HepG2 (cell line): ENCODE data around the gene RAB24. TPM values are rescaled to one million over a fixed set of nuclear protein-coding genes. Genes with fewer than 3 reads are reported as not detected.

Source experiments
- CBFB ChIP-seq: sonication (generic); formaldehyde crosslinking; IDR thresholded peaks from 2 replicates; pipeline ENCODE4 v1.4.0; 2020; ENCODE audit warnings: missing genetic modification reagents
- HHEX ChIP-seq: IDR thresholded peaks from 2 replicates; pipeline ENCODE4 v1.6.1; 2016; ENCODE audit warnings: control low read depth
- JUN ChIP-seq: sonication (generic); formaldehyde crosslinking; IDR thresholded peaks from 2 replicates; pipeline ENCODE4 v1.4.0; 2020; ENCODE audit warnings: mild to moderate bottlenecking, missing genetic modification reagents
- MXI1 ChIP-seq: IDR thresholded peaks from 3 replicates; pipeline ENCODE4 v1.6.1; 2012; ENCODE audit warnings: low read depth, low read length, inconsistent platforms, borderline replicate concordance
- NAIF1 ChIP-seq: sonication (generic); formaldehyde crosslinking; IDR thresholded peaks from 2 replicates; pipeline ENCODE4 v1.5.0; 2020; ENCODE audit warnings: mild to moderate bottlenecking, missing genetic modification reagents, borderline replicate concordance
- SCMH1 ChIP-seq: sonication (generic); formaldehyde crosslinking; IDR thresholded peaks from 2 replicates; pipeline ENCODE4 v1.9.0; 2021; ENCODE audit warnings: missing genetic modification reagents, mild to moderate bottlenecking, borderline replicate concordance
- TBX2 ChIP-seq: sonication (generic); formaldehyde crosslinking; IDR thresholded peaks from 2 replicates; pipeline ENCODE4 v1.5.0; 2020; ENCODE audit warnings: missing genetic modification reagents, mild to moderate bottlenecking, borderline replicate concordance
- ZNF17 ChIP-seq: sonication (generic); formaldehyde crosslinking; IDR thresholded peaks from 2 replicates; pipeline ENCODE4 v1.5.0; 2020; ENCODE audit warnings: mild to moderate bottlenecking, missing genetic modification reagents
- ZNF558 ChIP-seq: sonication (generic); formaldehyde crosslinking; IDR thresholded peaks from 2 replicates; pipeline ENCODE4 v1.9.0; 2022; ENCODE audit warnings: mild to moderate bottlenecking, missing genetic modification reagents, borderline replicate concordance
- ZNF563 ChIP-seq: sonication (generic); formaldehyde crosslinking; IDR thresholded peaks from 2 replicates; pipeline ENCODE4 v1.8.0; 2022; ENCODE audit warnings: mild to moderate bottlenecking, moderate library complexity, missing genetic modification reagents
- polyA plus RNA-seq, 8 experiments: library from polyadenylated mRNA; depleted of rRNA in 3 of 8; stranded (reverse) in 7 of 8; unstranded in 1 of 8; fragments of >200 nt; fragmentation: Illumina TruSeq in 4 of 8; extraction: Trizol in 4 of 8; gene quantifications; 2 replicates each; pipeline versions ENCODE4 v1.2.1 to v1.2.3, GENCODE V29; 2011 to 2016; ENCODE audit warnings: low read depth in 4 of 8, missing spikeins in 1 of 8, mixed read lengths in 1 of 8; ENCODE audit not compliant: insufficient read depth in 1 of 8
- total RNA-seq, 5 experiments: library from RNA; depleted of rRNA; stranded (reverse); fragments of >200 nt; fragmentation: Illumina TruSeq; extraction: Trizol; gene quantifications; 2 replicates each; pipeline ENCODE4 v1.2.3, GENCODE V29; 2016; ENCODE audit warnings: low read depth in 1 of 5
- TF ChIP-seq, protein P1 (sequence below): sonication (generic); formaldehyde crosslinking; IDR thresholded peaks from 2 replicates; pipeline ENCODE4 v1.4.0; 2020; ENCODE audit warnings: missing genetic modification reagents, borderline replicate concordance
- TF ChIP-seq, protein P2 (sequence below): sonication (generic); formaldehyde crosslinking; IDR thresholded peaks from 2 replicates; pipeline ENCODE4 v1.8.1; 2023; ENCODE audit warnings: missing genetic modification reagents, inconsistent platforms, borderline replicate concordance
- TF ChIP-seq, protein P3 (sequence below): IDR thresholded peaks from 2 replicates; pipeline ENCODE4 v1.6.1; 2016; ENCODE audit warnings: missing compliant biosample characterization, missing genetic modification reagents, borderline replicate concordance
- TF ChIP-seq, protein P4 (sequence below): sonication (generic); formaldehyde crosslinking; IDR thresholded peaks from 2 replicates; pipeline ENCODE4 v1.8.0; 2022; ENCODE audit warnings: mild to moderate bottlenecking, missing genetic modification reagents, moderate library complexity
- TF ChIP-seq, protein P5 (sequence below): sonication (generic); formaldehyde crosslinking; IDR thresholded peaks from 2 replicates; pipeline ENCODE4 v1.4.0; 2020; ENCODE audit warnings: missing genetic modification reagents, mild to moderate bottlenecking, borderline replicate concordance

RAB24 gene
- total and polyA plus RNA-seq, 2 of the 13 experiments (the other 11 are each of a cell fraction or from before 2014, with no cell fraction given): 22.9 to 63.7 TPM

DNA sequence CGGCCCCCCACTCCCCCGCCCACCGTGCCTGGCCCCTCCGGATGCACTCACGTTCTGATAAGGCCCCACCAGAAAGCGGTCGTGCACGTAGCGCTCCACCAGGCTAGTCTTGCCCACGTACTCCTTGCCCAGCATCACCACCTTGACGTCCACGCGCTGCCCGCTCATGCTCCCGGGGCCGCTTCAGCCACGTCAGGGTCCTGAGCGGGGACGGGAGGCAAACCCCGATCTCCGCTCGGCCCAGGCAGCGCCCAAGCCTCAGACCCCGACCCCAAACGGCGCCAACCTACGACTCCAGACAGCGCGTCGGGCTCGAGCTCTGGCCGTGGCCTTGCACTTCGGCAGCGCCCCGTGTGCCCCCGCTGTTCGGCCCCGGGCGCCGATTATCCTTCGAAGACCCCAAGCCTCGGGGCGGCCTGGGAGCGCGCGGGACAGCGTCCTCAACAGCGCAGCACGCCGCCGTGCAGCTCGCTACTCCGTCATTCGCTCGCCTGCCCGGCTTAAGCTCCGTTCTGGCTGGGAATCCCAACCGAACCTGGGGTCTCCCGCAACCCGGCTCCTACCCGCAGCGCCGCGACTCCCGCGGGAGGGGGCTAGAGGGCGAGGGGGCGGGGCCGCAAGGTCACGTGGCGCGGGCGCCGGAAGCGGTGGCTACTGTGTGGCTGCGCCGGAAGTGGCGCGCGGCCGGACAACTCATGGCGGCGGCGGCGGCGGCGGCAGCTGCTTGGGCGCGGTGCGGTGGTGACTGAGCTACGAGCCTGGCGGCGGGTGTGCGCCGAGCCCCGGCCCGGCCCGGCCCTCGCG lies at the start of gene RAB24, which contains the start of gene PRELID1 (continued):
- peak; percentile 83 for TF ChIP-seq ZNF563 (CRISPR knock-in tag)
- TF ChIP-seq, protein P1, sequence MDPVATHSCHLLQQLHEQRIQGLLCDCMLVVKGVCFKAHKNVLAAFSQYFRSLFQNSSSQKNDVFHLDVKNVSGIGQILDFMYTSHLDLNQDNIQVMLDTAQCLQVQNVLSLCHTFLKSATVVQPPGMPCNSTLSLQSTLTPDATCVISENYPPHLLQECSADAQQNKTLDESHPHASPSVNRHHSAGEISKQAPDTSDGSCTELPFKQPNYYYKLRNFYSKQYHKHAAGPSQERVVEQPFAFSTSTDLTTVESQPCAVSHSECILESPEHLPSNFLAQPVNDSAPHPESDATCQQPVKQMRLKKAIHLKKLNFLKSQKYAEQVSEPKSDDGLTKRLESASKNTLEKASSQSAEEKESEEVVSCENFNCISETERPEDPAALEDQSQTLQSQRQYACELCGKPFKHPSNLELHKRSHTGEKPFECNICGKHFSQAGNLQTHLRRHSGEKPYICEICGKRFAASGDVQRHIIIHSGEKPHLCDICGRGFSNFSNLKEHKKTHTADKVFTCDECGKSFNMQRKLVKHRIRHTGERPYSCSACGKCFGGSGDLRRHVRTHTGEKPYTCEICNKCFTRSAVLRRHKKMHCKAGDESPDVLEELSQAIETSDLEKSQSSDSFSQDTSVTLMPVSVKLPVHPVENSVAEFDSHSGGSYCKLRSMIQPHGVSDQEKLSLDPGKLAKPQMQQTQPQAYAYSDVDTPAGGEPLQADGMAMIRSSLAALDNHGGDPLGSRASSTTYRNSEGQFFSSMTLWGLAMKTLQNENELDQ (CRISPR knock-in tag): no peak
- TF ChIP-seq, protein P2, sequence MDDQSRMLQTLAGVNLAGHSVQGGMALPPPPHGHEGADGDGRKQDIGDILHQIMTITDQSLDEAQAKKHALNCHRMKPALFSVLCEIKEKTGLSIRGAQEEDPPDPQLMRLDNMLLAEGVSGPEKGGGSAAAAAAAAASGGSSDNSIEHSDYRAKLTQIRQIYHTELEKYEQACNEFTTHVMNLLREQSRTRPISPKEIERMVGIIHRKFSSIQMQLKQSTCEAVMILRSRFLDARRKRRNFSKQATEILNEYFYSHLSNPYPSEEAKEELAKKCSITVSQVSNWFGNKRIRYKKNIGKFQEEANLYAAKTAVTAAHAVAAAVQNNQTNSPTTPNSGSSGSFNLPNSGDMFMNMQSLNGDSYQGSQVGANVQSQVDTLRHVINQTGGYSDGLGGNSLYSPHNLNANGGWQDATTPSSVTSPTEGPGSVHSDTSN (CRISPR knock-in tag): 0 out of 2 replicates have a peak, but pooled peaks have one; percentile 30
- no peak for TF ChIP-seq SCMH1
- TF ChIP-seq HHEX (CRISPR knock-in tag): no peak
- peak; percentile 64; the same call in 1 of the 2 replicates for TF ChIP-seq NAIF1 (CRISPR knock-in tag)
- TF ChIP-seq CBFB (CRISPR knock-in tag): peak; percentile 64; the same call in 1 of the 2 replicates
- peak; percentile 76; the same call in 1 of the 3 replicates for TF ChIP-seq MXI1
- TF ChIP-seq TBX2 (CRISPR knock-in tag): no peak; the same call in 1 of the 2 replicates
- TF ChIP-seq ZNF17: no peak
- TF ChIP-seq, protein P3, sequence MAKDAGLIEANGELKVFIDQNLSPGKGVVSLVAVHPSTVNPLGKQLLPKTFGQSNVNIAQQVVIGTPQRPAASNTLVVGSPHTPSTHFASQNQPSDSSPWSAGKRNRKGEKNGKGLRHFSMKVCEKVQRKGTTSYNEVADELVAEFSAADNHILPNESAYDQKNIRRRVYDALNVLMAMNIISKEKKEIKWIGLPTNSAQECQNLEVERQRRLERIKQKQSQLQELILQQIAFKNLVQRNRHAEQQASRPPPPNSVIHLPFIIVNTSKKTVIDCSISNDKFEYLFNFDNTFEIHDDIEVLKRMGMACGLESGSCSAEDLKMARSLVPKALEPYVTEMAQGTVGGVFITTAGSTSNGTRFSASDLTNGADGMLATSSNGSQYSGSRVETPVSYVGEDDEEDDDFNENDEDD (CRISPR knock-in tag): peak; percentile 45; the same call in 1 of the 2 replicates
- peak; percentile 76; the same call in 1 of the 2 replicates for TF ChIP-seq ZNF558
- no peak for TF ChIP-seq JUN
- TF ChIP-seq, protein P4, sequence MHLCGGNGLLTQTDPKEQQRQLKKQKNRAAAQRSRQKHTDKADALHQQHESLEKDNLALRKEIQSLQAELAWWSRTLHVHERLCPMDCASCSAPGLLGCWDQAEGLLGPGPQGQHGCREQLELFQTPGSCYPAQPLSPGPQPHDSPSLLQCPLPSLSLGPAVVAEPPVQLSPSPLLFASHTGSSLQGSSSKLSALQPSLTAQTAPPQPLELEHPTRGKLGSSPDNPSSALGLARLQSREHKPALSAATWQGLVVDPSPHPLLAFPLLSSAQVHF (CRISPR knock-in tag): no peak; the same call in 1 of the 2 replicates
- TF ChIP-seq, protein P5, sequence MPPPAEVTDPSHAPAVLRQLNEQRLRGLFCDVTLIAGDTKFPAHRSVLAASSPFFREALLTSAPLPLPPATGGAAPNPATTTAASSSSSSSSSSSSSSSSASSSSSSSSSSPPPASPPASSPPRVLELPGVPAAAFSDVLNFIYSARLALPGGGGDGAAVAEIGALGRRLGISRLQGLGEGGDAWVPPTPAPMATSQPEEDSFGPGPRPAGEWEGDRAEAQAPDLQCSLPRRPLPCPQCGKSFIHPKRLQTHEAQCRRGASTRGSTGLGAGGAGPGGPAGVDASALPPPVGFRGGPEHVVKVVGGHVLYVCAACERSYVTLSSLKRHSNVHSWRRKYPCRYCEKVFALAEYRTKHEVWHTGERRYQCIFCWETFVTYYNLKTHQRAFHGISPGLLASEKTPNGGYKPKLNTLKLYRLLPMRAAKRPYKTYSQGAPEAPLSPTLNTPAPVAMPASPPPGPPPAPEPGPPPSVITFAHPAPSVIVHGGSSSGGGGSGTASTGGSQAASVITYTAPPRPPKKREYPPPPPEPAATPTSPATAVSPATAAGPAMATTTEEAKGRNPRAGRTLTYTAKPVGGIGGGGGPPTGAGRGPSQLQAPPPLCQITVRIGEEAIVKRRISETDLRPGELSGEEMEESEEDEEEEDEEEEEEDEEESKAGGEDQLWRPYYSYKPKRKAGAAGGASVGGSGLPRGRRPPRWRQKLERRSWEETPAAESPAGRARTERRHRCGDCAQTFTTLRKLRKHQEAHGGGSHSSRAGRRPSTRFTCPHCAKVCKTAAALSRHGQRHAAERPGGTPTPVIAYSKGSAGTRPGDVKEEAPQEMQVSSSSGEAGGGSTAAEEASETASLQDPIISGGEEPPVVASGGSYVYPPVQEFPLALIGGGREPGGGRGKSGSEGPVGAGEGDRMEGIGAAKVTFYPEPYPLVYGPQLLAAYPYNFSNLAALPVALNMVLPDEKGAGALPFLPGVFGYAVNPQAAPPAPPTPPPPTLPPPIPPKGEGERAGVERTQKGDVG (CRISPR knock-in tag): 0 out of 2 replicates have a peak, but pooled peaks have one; percentile 41
